Neutrophil (primary cell): Measurements from ENCODE around the gene DBH.

Experiments
- H3K27ac ChIP-seq: fragments of 200-600 bp; sonication (generic); 2 replicates; pipeline ENCODE4 v1.5.1; 2016; ENCODE audit warnings: mild to moderate bottlenecking, moderate library complexity
- H3K27me3 ChIP-seq: fragments of 200-600 bp; sonication (generic); 2 replicates; pipeline ENCODE4 v1.6.0; 2016; ENCODE audit warnings: mild to moderate bottlenecking
- H3K36me3 ChIP-seq: fragments of 200-600 bp; sonication (generic); 2 replicates; pipeline ENCODE4 v1.5.1; 2017
- H3K4me1 ChIP-seq, 2 experiments: fragments of 200-600 bp in 1 of 2; sonication (generic) in 1 of 2; 1 replicate in 1 of 2; 2 replicates in 1 of 2; pipeline versions ENCODE4 v1.5.1 to v1.6.1; 2013 to 2016; ENCODE audit warnings: low read depth in 1 of 2, low read length in 1 of 2, mild to moderate bottlenecking in 1 of 2, moderate library complexity in 1 of 2; ENCODE audit not compliant: control insufficient read depth in 1 of 2, insufficient read depth in 1 of 2
- H3K4me3 ChIP-seq, 2 experiments: fragments of 200-600 bp in 1 of 2; sonication (generic) in 1 of 2; 1 replicate in 1 of 2; 2 replicates in 1 of 2; pipeline ENCODE4 v1.5.1; 2013 to 2016; ENCODE audit warnings: low read depth in 1 of 2, low read length in 1 of 2, mild to moderate bottlenecking in 1 of 2, moderate library complexity in 1 of 2
- H3K9me3 ChIP-seq: fragments of 200-600 bp; sonication (generic); 2 replicates; pipeline ENCODE4 v1.5.1; 2016
- CTCF ChIP-seq: fragments of 200-600 bp; sonication (generic); IDR thresholded peaks from 2 replicates; pipeline ENCODE4 v1.5.1; 2016; ENCODE audit warnings: antibody characterized with exemption

DBH gene

GRCh38 chr9:133676450-133676849 is 40.3 kb downstream of the DBH start:
- H3K27ac ChIP-seq, result no peak overlapping the region
- no peaks in the 10 kb centered on the region for H3K27me3 ChIP-seq
- TF ChIP-seq CTCF, result no peak
- H3K4me1 ChIP-seq, result no peaks in the 10 kb centered on the region
- no peaks in the 10 kb centered on the region for H3K9me3 ChIP-seq
- no peak overlapping the region for H3K4me3 ChIP-seq
- H3K36me3 ChIP-seq, result no peaks in the 10 kb centered on the region

- no peak for TF ChIP-seq CTCF
- H3K4me3 ChIP-seq, result no peak overlapping the region
- H3K9me3 ChIP-seq, result no peaks in the 10 kb centered on the region
- no peak overlapping the region for H3K27ac ChIP-seq
- no peaks in the 10 kb centered on the region for H3K4me1 ChIP-seq
- H3K36me3 ChIP-seq, result no peaks in the 10 kb centered on the region
- H3K27me3 ChIP-seq, result no peaks in the 10 kb centered on the region
Measured at GRCh38 chr9:133677126-133678010, 41.2 kb downstream of the DBH start.

DNA sequence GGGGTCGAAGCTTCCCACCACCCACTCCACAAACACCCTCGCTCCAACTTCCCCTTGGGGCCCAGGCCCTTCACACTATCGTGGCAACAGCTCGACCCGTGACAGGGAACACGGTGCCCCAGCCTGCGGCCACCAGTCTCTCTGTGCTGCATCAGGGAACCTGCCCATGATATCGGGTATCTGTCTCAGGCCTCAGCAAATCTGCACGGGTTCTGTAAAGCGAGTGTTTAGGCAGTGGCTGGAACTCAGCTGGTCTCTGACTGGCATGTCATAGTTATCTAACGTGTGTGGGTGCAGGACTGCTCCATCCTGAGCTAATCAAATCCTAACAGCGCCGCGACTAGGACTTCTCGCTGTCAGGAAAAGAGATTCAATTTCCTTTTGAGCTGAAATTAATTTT is 42.9 kb downstream of the DBH start:
- Histone ChIP-seq H3K9me3 (no peaks in the 10 kb centered on the region), H3K27me3 (no peaks in the 10 kb centered on the region), H3K27ac (no peak overlapping the region), H3K4me1 (no peaks in the 10 kb centered on the region), H3K4me3 (no peak overlapping the region), H3K36me3 (no peaks in the 10 kb centered on the region)
- no peak for TF ChIP-seq CTCF

DNA sequence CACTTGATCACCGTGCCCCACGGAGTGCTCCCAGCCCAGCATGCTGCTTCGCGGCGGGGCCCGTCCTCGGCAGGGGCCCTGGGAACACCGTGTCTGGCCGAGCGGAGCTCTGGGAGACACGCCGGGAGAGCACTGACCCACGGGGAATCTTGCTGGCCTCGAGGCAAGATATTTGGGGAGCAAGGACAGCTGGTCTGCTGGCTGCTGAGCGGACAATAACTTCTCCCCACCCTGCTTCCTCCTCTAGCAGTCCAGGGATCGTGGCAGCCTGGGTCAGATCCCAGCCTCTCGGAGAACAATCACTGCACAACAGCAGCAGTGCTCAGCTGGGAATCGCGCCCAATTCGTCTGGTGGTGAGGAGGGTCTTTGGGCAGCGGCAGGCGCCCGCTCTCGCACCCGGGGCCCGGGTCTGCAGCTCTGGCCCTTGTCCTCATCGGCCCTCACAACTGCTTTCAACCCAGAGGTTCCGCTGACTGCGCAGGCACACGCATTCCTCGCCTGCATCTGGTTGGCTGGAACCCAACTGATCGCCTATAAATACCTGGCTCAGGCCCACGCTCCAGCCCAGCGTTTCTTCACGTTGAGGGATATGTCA is 43.4 kb downstream of the DBH start:
- no peaks in the 10 kb centered on the region for H3K36me3 ChIP-seq
- no peaks in the 10 kb centered on the region for H3K27me3 ChIP-seq
- no peak overlapping the region for H3K4me3 ChIP-seq
- H3K4me1 ChIP-seq, result no peaks in the 10 kb centered on the region
- H3K27ac ChIP-seq, result no peak overlapping the region
- no peak for TF ChIP-seq CTCF
- no peaks in the 10 kb centered on the region for H3K9me3 ChIP-seq

DNA sequence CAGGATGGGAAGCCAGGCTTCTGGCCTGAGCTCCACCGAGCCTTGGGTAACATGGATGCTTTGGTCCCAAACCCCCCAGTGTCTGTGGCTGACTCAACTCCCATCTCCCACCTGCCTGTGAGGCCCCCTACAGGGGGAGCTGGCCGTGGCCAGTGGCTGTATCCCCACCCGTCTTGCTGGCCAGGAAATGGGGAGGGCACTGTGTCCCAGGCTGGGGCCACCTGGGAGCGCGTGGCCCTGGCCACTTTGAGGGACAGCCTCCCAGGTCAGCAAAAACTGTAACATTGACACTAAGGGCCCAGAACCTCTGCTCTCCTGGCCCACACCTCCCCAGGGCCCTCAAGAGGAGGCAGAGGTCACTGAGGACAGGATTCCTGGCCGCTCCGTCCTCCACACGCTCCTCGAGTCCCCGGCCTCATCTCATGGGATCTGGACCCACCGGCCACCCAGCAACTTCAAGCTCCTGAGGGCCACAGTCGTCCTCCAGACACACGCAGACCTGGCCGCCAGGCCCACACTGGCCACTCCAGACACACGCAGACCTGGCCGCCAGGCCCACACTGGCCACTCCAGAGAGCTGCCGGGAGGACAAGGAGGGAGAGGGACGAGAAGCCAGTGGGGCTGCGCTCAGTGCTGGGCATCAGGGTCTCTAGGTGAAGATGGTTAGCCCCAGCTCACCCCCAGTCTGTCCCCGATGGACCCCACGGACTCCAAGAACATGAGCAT is 44.2 kb downstream of the DBH start:
- H3K27me3 ChIP-seq, result no peaks in the 10 kb centered on the region
- no peaks in the 10 kb centered on the region for H3K4me1 ChIP-seq
- no peak for TF ChIP-seq CTCF

More for the DNA sequence above, 44.2 kb downstream of the DBH start:
- Histone ChIP-seq H3K36me3 (no peaks in the 10 kb centered on the region), H3K9me3 (no peaks in the 10 kb centered on the region), H3K27ac (no peak overlapping the region), H3K4me3 (no peak overlapping the region)
